Esophagus muscularis mucosa (tissue), 3 donors: Measurements from ENCODE around the gene CAMK2G.

Source experiments
- CTCF ChIP-seq, 3 experiments: fragments of 200-600 bp in 2 of 3; fragments of 450-650 bp in 1 of 3; sonication (generic) in 2 of 3; IDR thresholded peaks; one replicate each; pipeline ENCODE4 v1.5.1; 2017 to 2019; ENCODE audit warnings: antibody characterized with exemption in 3 of 3, mild to moderate bottlenecking in 2 of 3, moderate library complexity in 1 of 3
- POLR2AphosphoS5 ChIP-seq, 2 donors: sonication (generic); formaldehyde crosslinking; IDR thresholded peaks; one replicate each; pipeline ENCODE4 v1.6.1; 2017; ENCODE audit warnings: antibody characterized with exemption in 2 of 2

GRCh38 chr10:73762915-73763314 lies 111.4 kb downstream of the CAMK2G start:
- TF ChIP-seq CTCF (IDR thresholded peaks at IDR 0.05) (no peak), POLR2AphosphoS5 (IDR thresholded peaks at IDR 0.05) (no peak)
